CD4-positive, alpha-beta T cell (primary cell): ENCODE data around the gene SCN3A. TPM values are rescaled to one million over a fixed set of nuclear protein-coding genes. Genes with fewer than 3 reads are reported as not detected.

ENCODE experiments used
- ATAC-seq: fragments of 200-7000 bp; cut with Tn5 transposase; one replicate; pipeline ENCODE4 v1.10.0; 2022; ENCODE audit warnings: mild to moderate bottlenecking; ENCODE audit not compliant: poor library complexity
- CTCF ChIA-PET: fragments of 350-600 bp; sonication (Branson Sonifier 250); formaldehyde crosslinking; loops from one replicate; lab custom pipeline; 2021; ENCODE audit warnings: antibody characterized with exemption, inconsistent platforms; lab: Charles Lee
- POLR2A ChIA-PET: fragments of 350-600 bp; sonication (Branson Sonifier 250); formaldehyde crosslinking; loops from one replicate; lab custom pipeline; 2021; ENCODE audit warnings: antibody characterized with exemption, inconsistent platforms; lab: Charles Lee
- DNase-seq, 14 experiments: peaks; one replicate each; pipeline ENCODE4 v3.0.0-alpha.2; 2013 to 2020; ENCODE audit warnings: mixed read lengths in 2 of 14
- H3K27ac ChIP-seq, 2 donors: one replicate each; pipeline versions ENCODE4 v1.5.1 to v1.7.0; 2013; ENCODE audit warnings: low read length in 2 of 2, low read depth in 1 of 2, mild to moderate bottlenecking in 1 of 2
- H3K27me3 ChIP-seq, 2 experiments: 1 replicate in 1 of 2; 2 replicates in 1 of 2; pipeline versions ENCODE4 v1.6.1 to v1.7.0; 2013; ENCODE audit warnings: low read length in 2 of 2, control low read depth in 1 of 2, mild to moderate bottlenecking in 1 of 2, moderate library complexity in 1 of 2; ENCODE audit not compliant: insufficient read depth in 2 of 2, control insufficient read depth in 1 of 2
- H3K36me3 ChIP-seq: one replicate; pipeline ENCODE4 v1.6.1; 2013; ENCODE audit warnings: low read length, control low read depth; ENCODE audit not compliant: insufficient read depth
- H3K4me1 ChIP-seq: one replicate; pipeline ENCODE4 v1.6.1; 2013; ENCODE audit warnings: low read length, control low read depth; ENCODE audit not compliant: insufficient read depth
- H3K4me3 ChIP-seq: one replicate; pipeline ENCODE4 v1.5.1; 2013; ENCODE audit warnings: mild to moderate bottlenecking, low read length, moderate library complexity
- H3K9me3 ChIP-seq, 2 experiments: 1 replicate in 1 of 2; 2 replicates in 1 of 2; pipeline versions ENCODE4 v1.6.1 to v1.7.0; 2013; ENCODE audit warnings: low read length in 2 of 2, mild to moderate bottlenecking in 2 of 2, control low read depth in 1 of 2, moderate library complexity in 1 of 2; ENCODE audit not compliant: control insufficient read depth in 1 of 2, insufficient read depth in 1 of 2
- H3K27ac Mint-ChIP-seq: one replicate; pipeline ENCODE4 v1.8.0; 2020; ENCODE audit warnings: mixed read lengths
- H3K27me3 Mint-ChIP-seq: one replicate; pipeline ENCODE4 v1.8.0; 2021; ENCODE audit warnings: mixed read lengths
- H3K36me3 Mint-ChIP-seq: one replicate; pipeline ENCODE4 v1.8.0; 2021; ENCODE audit warnings: low read depth, mixed read lengths
- H3K4me1 Mint-ChIP-seq: one replicate; pipeline ENCODE4 v1.8.0; 2021; ENCODE audit warnings: low read depth, mixed read lengths
- H3K4me3 Mint-ChIP-seq: one replicate; pipeline ENCODE4 v1.8.0; 2020; ENCODE audit warnings: mild to moderate bottlenecking, mixed read lengths
- H3K9me3 Mint-ChIP-seq: one replicate; pipeline ENCODE4 v1.8.0; 2020; ENCODE audit warnings: mixed read lengths
- CTCF ChIP-seq: fragments of 200-600 bp; IDR thresholded peaks from one replicate; pipeline ENCODE4 v1.8.0; 2022; ENCODE audit warnings: antibody characterized with exemption, mild to moderate bottlenecking
- intact Hi-C, 2 experiments: fragments of 100-400 bp; cut with DNase I in 1 of 2; cut with micrococcal nuclease in 1 of 2; formaldehyde crosslinking; loops; one replicate each; pipeline versions ENCODE4 v1.15.1 to v1.9.0; 2023 to 2025; cut with DNase I, micrococcal nuclease
- total RNA-seq, 174 experiments: library from RNA in 2 of 174; stranded (reverse) in 2 of 174; gene quantifications; one replicate each; pipeline ENCODE4 v1.2.3 and lab custom pipeline; 2021 to 2026

Gene SCN3A
- total RNA-seq, 2 experiments from 2014 or later: not detected

- H3K9me3 Mint-ChIP-seq: no peaks in the 10 kb centered on the region
- Histone ChIP-seq H3K27ac (no peak overlapping the region), H3K27me3 (no peaks in the 10 kb centered on the region), H3K36me3 (no peaks in the 10 kb centered on the region), H3K4me3 (no peak overlapping the region), H3K9me3 (no peaks in the 10 kb centered on the region), H3K4me1 (no peaks in the 10 kb centered on the region)
- H3K4me3 Mint-ChIP-seq: no peak overlapping the region
- no peak for TF ChIP-seq CTCF
- no peaks in the 10 kb centered on the region for H3K4me1 Mint-ChIP-seq
- no peak overlapping the region for H3K27ac Mint-ChIP-seq
- ATAC-seq (no peak), DNase-seq (no peak)
- H3K36me3 Mint-ChIP-seq: no peaks in the 10 kb centered on the region
- ChIA-PET POLR2A (no interaction called here), CTCF (no interaction called here)
- intact Hi-C loops: no loop called here
- H3K27me3 Mint-ChIP-seq: no peaks in the 10 kb centered on the region
Measured at GRCh38 chr2:165205865-165206264, 2.0 kb upstream of the SCN3A start.

- TF ChIP-seq CTCF: no peak
- H3K36me3 ChIP-seq: no peaks in the 10 kb centered on the region
- intact Hi-C loops: no loop called here
- no peak overlapping the region for H3K4me3 ChIP-seq
- ChIA-PET POLR2A (no interaction called here), CTCF (no interaction called here)
- no peaks in the 10 kb centered on the region for H3K4me1 ChIP-seq
- Mint-ChIP-seq H3K27me3 (no peaks in the 10 kb centered on the region), H3K9me3 (no peaks in the 10 kb centered on the region), H3K4me1 (no peaks in the 10 kb centered on the region), H3K27ac (no peak overlapping the region), H3K36me3 (no peaks in the 10 kb centered on the region), H3K4me3 (no peak overlapping the region)
- no peaks in the 10 kb centered on the region for H3K9me3 ChIP-seq
- no peak for DNase-seq
- no peak for ATAC-seq
- H3K27ac ChIP-seq: no peak overlapping the region
- H3K27me3 ChIP-seq: no peaks in the 10 kb centered on the region
Measured at GRCh38 chr2:165202239-165202638, 1.6 kb downstream of the SCN3A start.

- ATAC-seq (no peak), DNase-seq (no peak)
- H3K9me3 ChIP-seq: no peaks in the 10 kb centered on the region
- no peak for TF ChIP-seq CTCF
- no peak overlapping the region for H3K4me3 ChIP-seq
- Mint-ChIP-seq H3K27ac (no peak overlapping the region), H3K9me3 (no peaks in the 10 kb centered on the region), H3K4me3 (no peak overlapping the region), H3K36me3 (no peaks in the 10 kb centered on the region), H3K4me1 (no peaks in the 10 kb centered on the region), H3K27me3 (no peaks in the 10 kb centered on the region)
- no peaks in the 10 kb centered on the region for H3K4me1 ChIP-seq
- intact Hi-C loops: no loop called here
- H3K27me3 ChIP-seq: no peaks in the 10 kb centered on the region
- H3K27ac ChIP-seq: no peak overlapping the region
- H3K36me3 ChIP-seq: no peaks in the 10 kb centered on the region
- POLR2A ChIA-PET: no interaction called here
- CTCF ChIA-PET: interaction anchor here (0.7 kb wide), 1 partner anchor 51 kb away, joined by 3 read pairs; no protein-coding TSS in a partner anchor
Measured at GRCh38 chr2:165198181-165198580, 5.7 kb downstream of the SCN3A start.
